Right hindlimb (tissue), 1 donor: ENCODE results near the gene PPP1R9A.

Source experiments
- DNase-seq: peaks from one replicate; pipeline ENCODE4 v3.0.0-alpha.2; 2018

PPP1R9A gene

GRCh38 chr7:95101422-95101821 is 194.0 kb downstream of the PPP1R9A start:
- no peak for DNase-seq

GRCh38 chr7:95102662-95103061 is 195.3 kb downstream of the PPP1R9A start:
- DNase-seq = no peak

GRCh38 chr7:95104739-95105138 is 197.3 kb downstream of the PPP1R9A start:
- no peak for DNase-seq

GRCh38 chr7:95105627-95106026 is 198.2 kb downstream of the PPP1R9A start:
- no peak for DNase-seq

GRCh38 chr7:95106401-95106800 is 199.0 kb downstream of the PPP1R9A start:
- DNase-seq = no peak

- DNase-seq = no peak
These were observed 203.3 kb downstream of the PPP1R9A start for GRCh38 chr7:95110707-95111106.

GRCh38 chr7:95113590-95113989 is 206.2 kb downstream of the PPP1R9A start:
- DNase-seq = no peak

- DNase-seq = no peak
These were observed 218.8 kb downstream of the PPP1R9A start for GRCh38 chr7:95126053-95126709.

- no peak for DNase-seq
These were observed 225.1 kb downstream of the PPP1R9A start for GRCh38 chr7:95132500-95132899.

- DNase-seq = no peak
These were observed 232.5 kb downstream of the PPP1R9A start for GRCh38 chr7:95139922-95140321.

GRCh38 chr7:95141755-95142154 is 234.4 kb downstream of the PPP1R9A start:
- no peak for DNase-seq

- no peak for DNase-seq
These were observed 236.9 kb downstream of the PPP1R9A start for GRCh38 chr7:95144256-95144655.

GRCh38 chr7:95155965-95156364 is 248.6 kb downstream of the PPP1R9A start:
- no peak for DNase-seq

- no peak for DNase-seq
These were observed 250.0 kb downstream of the PPP1R9A start for GRCh38 chr7:95157381-95157780.

GRCh38 chr7:95169678-95170077 is 262.3 kb downstream of the PPP1R9A start:
- no peak for DNase-seq

- DNase-seq = no peak
These were observed 265.0 kb downstream of the PPP1R9A start for GRCh38 chr7:95172420-95172819.

GRCh38 chr7:95190515-95190914 is 283.1 kb downstream of the PPP1R9A start:
- DNase-seq = no peak

GRCh38 chr7:95191795-95192194 is 284.4 kb downstream of the PPP1R9A start:
- DNase-seq = no peak

GRCh38 chr7:95198863-95199262 is 291.5 kb downstream of the PPP1R9A start:
- no peak for DNase-seq

- peak; percentile 79 for DNase-seq
These were observed 292.6 kb downstream of the PPP1R9A start for GRCh38 chr7:95199779-95200558.

GRCh38 chr7:95200741-95201140 is 293.3 kb downstream of the PPP1R9A start:
- no peak for DNase-seq

- no peak for DNase-seq
These were observed 294.3 kb downstream of the PPP1R9A start for GRCh38 chr7:95201727-95202126.

- no peak for DNase-seq
These were observed 297.2 kb downstream of the PPP1R9A start for GRCh38 chr7:95204618-95205017.

GRCh38 chr7:95205665-95206225 is 298.4 kb downstream of the PPP1R9A start:
- no peak for DNase-seq
